ENCODE measurements around the gene SERINC3. TPM values are rescaled to one million over a fixed set of nuclear protein-coding genes. Genes with fewer than 3 reads are reported as not detected.

SERINC3 gene
- total and polyA plus RNA-seq, 2 of the 13 experiments (the other 11 are each of a cell fraction or from before 2014, with no cell fraction given): 82.0 to 226 TPM

- H3K9me3 ChIP-seq (ENCODE audit: low read length): no peaks in the 10 kb centered on the region
- no TSS peak for BruUV-seq (replicated peaks)
- H3K27ac ChIP-seq (ENCODE audit: extremely low read length, insufficient read depth, low read length): no peak overlapping the region
- H3K9ac ChIP-seq (ENCODE audit: insufficient read depth, low read depth, low read length): no peak overlapping the region
- ChIA-PET POLR2A (no interaction called here), CTCF (ENCODE audit: low intra/inter-chr PET ratio, low total read pairs) (no interaction called here)
- no peaks in the 10 kb centered on the region for H3K4me1 ChIP-seq (ENCODE audit: insufficient read depth, low read length)
- H3K36me3 ChIP-seq (replicated peaks in 1 of 2; ENCODE audit: control insufficient read depth in 1 of 2, insufficient read depth in 2 of 2, low read length in 2 of 2): no peaks in the 10 kb centered on the region
- TF ChIP-seq HNRNPUL1 (IDR thresholded peaks at IDR 0.05; ENCODE audit: low read depth, low read length): no peak
- no peak for TF ChIP-seq ZNF709 (CRISPR knock-in tag; IDR thresholded peaks at IDR 0.05)
- ATAC-seq (no peak), DNase-seq (ENCODE audit: low spot score) (no peak), FAIRE-seq (no peak)
- H2AFZ ChIP-seq (ENCODE audit: low read length): no peak overlapping the region
- no peaks in the 10 kb centered on the region for H3K27me3 ChIP-seq (ENCODE audit: control insufficient read depth in 1 of 2, insufficient read depth in 2 of 2, low read length in 2 of 2)
- intact Hi-C loops (cut with micrococcal nuclease; ENCODE audit: unreplicated experiment) (no loop called here), in situ Hi-C loops (cut with HindIII; ENCODE audit: extremely low pct_ligation_motif_present, low pct_unique_long_range_greater_than_20kb) (no loop called here)
- no peaks in the 10 kb centered on the region for H4K20me1 ChIP-seq (ENCODE audit: insufficient read depth, low read length)
- H3K4me3 ChIP-seq (replicated peaks in 1 of 3; ENCODE audit: insufficient read depth in 1 of 3, low read depth in 2 of 3, low read length in 3 of 3): no peak overlapping the region
- H3K79me2 ChIP-seq (ENCODE audit: insufficient read depth, low read length): peaks cover 5% of the 10 kb centered on the region
- H3K4me2 ChIP-seq (ENCODE audit: low read depth, low read length): no peak overlapping the region
Observed at GRCh38 chr20:44559302-44559701, 37.4 kb upstream of the SERINC3 start.

GRCh38 chr20:44552950-44553908, 31.4 kb upstream of the SERINC3 start:
- peak overlapping the region; percentile 16 for H3K27ac ChIP-seq (ENCODE audit: extremely low read length, insufficient read depth, low read length)
- POLR2A ChIA-PET: interaction anchor here (1.1 to 1.5 kb wide), 4 partner anchors 11 to 31 kb away, joined by 3 to 6 read pairs (median 4); partner anchors contain the start of gene SERINC3
- H3K27me3 ChIP-seq (ENCODE audit: control insufficient read depth in 1 of 2, insufficient read depth in 2 of 2, low read length in 2 of 2): no peaks in the 10 kb centered on the region
- peak overlapping the region; percentile 27; the same call in 1 of the 2 replicates for H3K9ac ChIP-seq (ENCODE audit: insufficient read depth, low read depth, low read length)
- peaks cover 6% of the 10 kb centered on the region for H3K79me2 ChIP-seq (ENCODE audit: insufficient read depth, low read length)
- H3K4me2 ChIP-seq (ENCODE audit: low read depth, low read length): peak overlapping the region; percentile 52
- intact Hi-C loops (cut with micrococcal nuclease; ENCODE audit: unreplicated experiment): no loop called here
- H3K9me3 ChIP-seq (ENCODE audit: low read length): no peaks in the 10 kb centered on the region
- WGBS (ENCODE audit: low lambda C conversion rate): 32% methylated on average over 6 of the region's 6 CpGs
- no peaks in the 10 kb centered on the region for H4K20me1 ChIP-seq (ENCODE audit: insufficient read depth, low read length)
- no peak overlapping the region; a peak in 1 of 6 replicates for H3K4me3 ChIP-seq (replicated peaks in 1 of 3; ENCODE audit: insufficient read depth in 1 of 3, low read depth in 2 of 3, low read length in 3 of 3)
- in situ Hi-C loops (cut with HindIII; ENCODE audit: extremely low pct_ligation_motif_present, low pct_unique_long_range_greater_than_20kb): no loop called here
- FAIRE-seq (peak; percentile 76), ATAC-seq (peak; percentile 81), DNase-seq (ENCODE audit: low spot score) (peak; percentile 39)
- no peaks in the 10 kb centered on the region for H3K36me3 ChIP-seq (replicated peaks in 1 of 2; ENCODE audit: control insufficient read depth in 1 of 2, insufficient read depth in 2 of 2, low read length in 2 of 2)
- no TSS peak for BruUV-seq (replicated peaks)
- H3K4me1 ChIP-seq (ENCODE audit: insufficient read depth, low read length): peaks cover 27% of the 10 kb centered on the region
- CTCF ChIA-PET (ENCODE audit: low intra/inter-chr PET ratio, low total read pairs): no interaction called here
- H2AFZ ChIP-seq (ENCODE audit: low read length): no peak overlapping the region
- TF ChIP-seq ZNF790 (CRISPR knock-in tag; IDR thresholded peaks at IDR 0.05; ENCODE audit: borderline replicate concordance) (no peak), TAF15 (IDR thresholded peaks at IDR 0.05; ENCODE audit: low read depth, low read length, poor library complexity, severe bottlenecking) (no peak), SAP130 (CRISPR knock-in tag; IDR thresholded peaks at IDR 0.05; ENCODE audit: low read depth) (peak; percentile 52), BCL6 (CRISPR knock-in tag; IDR thresholded peaks at IDR 0.05) (peak; percentile 62; the same call in 1 of the 2 replicates), FOXP1 (IDR thresholded peaks at IDR 0.05) (no peak), FOXP1 (CRISPR knock-in tag; IDR thresholded peaks at IDR 0.05) (0 out of 2 replicates have a peak, but pooled peaks have one; percentile 29), IKZF5 (CRISPR knock-in tag; IDR thresholded peaks at IDR 0.05) (0 out of 2 replicates have a peak, but pooled peaks have one; percentile 16), GATAD2A (CRISPR knock-in tag; IDR thresholded peaks at IDR 0.05) (peak; percentile 25; the same call in 1 of the 2 replicates), FOSL2 (CRISPR knock-in tag; IDR thresholded peaks at IDR 0.05) (peak; percentile 56; the same call in 1 of the 2 replicates), ZNF292 (CRISPR knock-in tag; IDR thresholded peaks at IDR 0.05; ENCODE audit: borderline replicate concordance, low read depth) (peak; percentile 31; the same call in 1 of the 2 replicates)
- TF ChIP-seq, protein P1, sequence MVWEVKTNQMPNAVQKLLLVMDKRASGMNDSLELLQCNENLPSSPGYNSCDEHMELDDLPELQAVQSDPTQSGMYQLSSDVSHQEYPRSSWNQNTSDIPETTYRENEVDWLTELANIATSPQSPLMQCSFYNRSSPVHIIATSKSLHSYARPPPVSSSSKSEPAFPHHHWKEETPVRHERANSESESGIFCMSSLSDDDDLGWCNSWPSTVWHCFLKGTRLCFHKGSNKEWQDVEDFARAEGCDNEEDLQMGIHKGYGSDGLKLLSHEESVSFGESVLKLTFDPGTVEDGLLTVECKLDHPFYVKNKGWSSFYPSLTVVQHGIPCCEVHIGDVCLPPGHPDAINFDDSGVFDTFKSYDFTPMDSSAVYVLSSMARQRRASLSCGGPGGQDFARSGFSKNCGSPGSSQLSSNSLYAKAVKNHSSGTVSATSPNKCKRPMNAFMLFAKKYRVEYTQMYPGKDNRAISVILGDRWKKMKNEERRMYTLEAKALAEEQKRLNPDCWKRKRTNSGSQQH (CRISPR knock-in tag; IDR thresholded peaks at IDR 0.05; ENCODE audit: low read depth): 0 out of 2 replicates have a peak, but pooled peaks have one; percentile 51
